Muscle of back (tissue), 11 donors: Measurements from ENCODE around the gene NBAS. TPM values are rescaled to one million over a fixed set of nuclear protein-coding genes. Genes with fewer than 3 reads are reported as not detected.
"Not testable (repeated sequence)": the region's sequence is repeated elsewhere in the genome, so short reads cannot be mapped to it uniquely, and the experiment has no call there.

Source experiments
- DNase-seq, 3 donors: peaks; one replicate each; pipeline versions ENCODE4 v3.0.0 to v3.0.0-alpha.2; 2013
- polyA plus RNA-seq, 10 donors: library from polyadenylated mRNA; unstranded; fragments of 120-200 nt; gene quantifications; one replicate each; pipeline ENCODE4 v1.2.1, GENCODE V29; 2013; ENCODE audit not compliant: insufficient read length in 10 of 10

Gene NBAS
- polyA plus RNA-seq, 10 donors, result 31.0 to 38.6 (median 36.8) TPM

- DNase-seq, result no peak
These were observed 89.0 kb downstream of the NBAS start for GRCh38 chr2:15472133-15472532.

GRCh38 chr2:15471606-15472005 is 89.5 kb downstream of the NBAS start:
- DNase-seq, result no peak

GRCh38 chr2:15460112-15460620 is 101.0 kb downstream of the NBAS start:
- no peak for DNase-seq

- no peak for DNase-seq
These were observed 102.9 kb downstream of the NBAS start for GRCh38 chr2:15458277-15458676.

GRCh38 chr2:15457868-15458267 is 103.3 kb downstream of the NBAS start:
- DNase-seq, result no peak

- DNase-seq, result no peak
These were observed 104.8 kb downstream of the NBAS start for GRCh38 chr2:15456352-15456751.

- no peak for DNase-seq
These were observed 110.3 kb downstream of the NBAS start for GRCh38 chr2:15450808-15451207.

GRCh38 chr2:15449556-15450236 is 111.4 kb downstream of the NBAS start:
- DNase-seq, result peak in 1 of 3 donors; percentile 13

- peak in 1 of 3 donors; percentile 17 for DNase-seq
These were observed 112.8 kb downstream of the NBAS start for GRCh38 chr2:15448250-15448839.

- DNase-seq, result no peak
These were observed 113.8 kb downstream of the NBAS start for GRCh38 chr2:15447381-15447780.

GRCh38 chr2:15446961-15447360 is 114.2 kb downstream of the NBAS start:
- no peak for DNase-seq

GRCh38 chr2:15445891-15446562 is 115.1 kb downstream of the NBAS start:
- DNase-seq, result no peak

- DNase-seq, result not testable (repeated sequence)
These were observed 121.2 kb downstream of the NBAS start for GRCh38 chr2:15439768-15440524.

GRCh38 chr2:15439366-15439765 is 121.8 kb downstream of the NBAS start:
- DNase-seq, result not testable (repeated sequence)

- DNase-seq, result no peak
These were observed 124.9 kb downstream of the NBAS start for GRCh38 chr2:15436195-15436594.

GRCh38 chr2:15435474-15435873 is 125.7 kb downstream of the NBAS start:
- no peak for DNase-seq

- DNase-seq, result no peak
These were observed 128.4 kb downstream of the NBAS start for GRCh38 chr2:15432642-15433256.

GRCh38 chr2:15429032-15429431 is 132.1 kb downstream of the NBAS start:
- DNase-seq, result no peak

- DNase-seq, result no peak
These were observed 133.1 kb downstream of the NBAS start for GRCh38 chr2:15427987-15428386.

- no peak for DNase-seq
These were observed 134.5 kb downstream of the NBAS start for GRCh38 chr2:15426606-15427005.

GRCh38 chr2:15425712-15426111 is 135.4 kb downstream of the NBAS start:
- DNase-seq, result no peak

- DNase-seq, result no peak
These were observed 139.4 kb downstream of the NBAS start for GRCh38 chr2:15421753-15422152.
